GM12874 (cell line): ENCODE results near the gene ODF2.

ENCODE experiments used
- TF ChIP-seq, protein P1 (sequence below): IDR thresholded peaks from 2 replicates; pipeline ENCODE4 v1.5.1; 2011; ENCODE audit warnings: low read depth, mild to moderate bottlenecking, control low read depth, low read length, moderate library complexity; ENCODE audit not compliant: insufficient read depth

Gene ODF2

DNA sequence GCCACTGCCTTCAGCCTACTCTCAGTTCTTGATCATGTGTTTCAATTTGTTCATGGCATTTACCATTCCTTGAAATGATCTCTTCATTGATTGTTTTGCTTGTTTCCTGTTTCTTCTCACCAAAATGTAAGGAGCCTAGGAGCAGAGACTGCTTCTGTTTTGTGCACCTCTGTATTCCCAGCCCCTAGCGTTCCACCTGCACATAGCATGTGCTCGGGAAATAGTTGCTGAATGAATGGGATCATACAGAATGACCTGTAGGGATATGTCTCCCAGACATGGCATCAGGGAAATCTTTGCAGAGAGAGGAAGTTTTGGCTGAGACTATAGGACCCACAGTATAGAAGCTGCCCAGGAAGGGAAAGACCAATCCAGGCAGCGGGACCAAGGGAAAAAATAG is 41.3 kb upstream of the ODF2 start:
- TF ChIP-seq, protein P1, sequence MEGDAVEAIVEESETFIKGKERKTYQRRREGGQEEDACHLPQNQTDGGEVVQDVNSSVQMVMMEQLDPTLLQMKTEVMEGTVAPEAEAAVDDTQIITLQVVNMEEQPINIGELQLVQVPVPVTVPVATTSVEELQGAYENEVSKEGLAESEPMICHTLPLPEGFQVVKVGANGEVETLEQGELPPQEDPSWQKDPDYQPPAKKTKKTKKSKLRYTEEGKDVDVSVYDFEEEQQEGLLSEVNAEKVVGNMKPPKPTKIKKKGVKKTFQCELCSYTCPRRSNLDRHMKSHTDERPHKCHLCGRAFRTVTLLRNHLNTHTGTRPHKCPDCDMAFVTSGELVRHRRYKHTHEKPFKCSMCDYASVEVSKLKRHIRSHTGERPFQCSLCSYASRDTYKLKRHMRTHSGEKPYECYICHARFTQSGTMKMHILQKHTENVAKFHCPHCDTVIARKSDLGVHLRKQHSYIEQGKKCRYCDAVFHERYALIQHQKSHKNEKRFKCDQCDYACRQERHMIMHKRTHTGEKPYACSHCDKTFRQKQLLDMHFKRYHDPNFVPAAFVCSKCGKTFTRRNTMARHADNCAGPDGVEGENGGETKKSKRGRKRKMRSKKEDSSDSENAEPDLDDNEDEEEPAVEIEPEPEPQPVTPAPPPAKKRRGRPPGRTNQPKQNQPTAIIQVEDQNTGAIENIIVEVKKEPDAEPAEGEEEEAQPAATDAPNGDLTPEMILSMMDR, result peak; percentile 13; the same call in 1 of the 2 replicates

DNA sequence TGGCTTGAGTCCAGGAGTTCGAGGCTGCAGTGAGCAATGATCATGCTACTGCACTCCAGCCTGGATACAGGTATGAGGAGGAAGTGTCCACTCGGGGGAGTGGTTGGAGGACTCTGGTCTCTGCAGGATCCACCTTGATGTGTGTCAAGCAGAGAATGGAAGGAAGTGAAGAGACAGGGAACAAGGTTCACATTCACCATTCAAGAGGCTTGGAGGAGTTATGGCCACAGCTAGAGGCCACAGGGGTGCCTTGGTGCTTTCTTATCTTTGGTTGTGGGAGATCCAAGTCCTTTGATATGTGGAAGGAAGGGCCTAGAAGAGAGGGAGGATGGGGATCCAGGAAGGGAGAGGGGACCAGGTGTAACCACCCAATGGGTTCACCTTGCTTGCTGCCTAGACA is 40.5 kb upstream of the ODF2 start:
- TF ChIP-seq, protein P1, result no peak

DNA sequence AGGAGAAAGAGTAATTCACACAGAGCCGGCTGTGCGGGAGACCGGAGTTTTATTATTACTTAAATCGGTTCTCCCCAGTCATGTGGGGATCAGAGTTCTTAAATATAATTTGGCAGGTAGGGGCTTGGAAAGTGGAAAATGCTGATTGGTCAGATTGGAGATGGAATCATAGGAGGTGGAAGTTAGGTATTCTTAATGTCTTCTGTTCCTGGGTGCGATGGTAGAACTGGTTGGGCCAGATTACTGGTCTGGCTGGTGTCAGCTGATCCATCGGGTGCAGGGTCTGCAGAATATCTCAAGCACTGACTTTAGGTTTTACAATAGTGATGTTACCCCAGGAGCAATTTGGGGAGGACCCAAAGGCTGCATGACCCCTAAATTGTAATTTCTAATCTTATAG is 39.8 kb upstream of the ODF2 start:
- TF ChIP-seq, protein P1, result no peak

DNA sequence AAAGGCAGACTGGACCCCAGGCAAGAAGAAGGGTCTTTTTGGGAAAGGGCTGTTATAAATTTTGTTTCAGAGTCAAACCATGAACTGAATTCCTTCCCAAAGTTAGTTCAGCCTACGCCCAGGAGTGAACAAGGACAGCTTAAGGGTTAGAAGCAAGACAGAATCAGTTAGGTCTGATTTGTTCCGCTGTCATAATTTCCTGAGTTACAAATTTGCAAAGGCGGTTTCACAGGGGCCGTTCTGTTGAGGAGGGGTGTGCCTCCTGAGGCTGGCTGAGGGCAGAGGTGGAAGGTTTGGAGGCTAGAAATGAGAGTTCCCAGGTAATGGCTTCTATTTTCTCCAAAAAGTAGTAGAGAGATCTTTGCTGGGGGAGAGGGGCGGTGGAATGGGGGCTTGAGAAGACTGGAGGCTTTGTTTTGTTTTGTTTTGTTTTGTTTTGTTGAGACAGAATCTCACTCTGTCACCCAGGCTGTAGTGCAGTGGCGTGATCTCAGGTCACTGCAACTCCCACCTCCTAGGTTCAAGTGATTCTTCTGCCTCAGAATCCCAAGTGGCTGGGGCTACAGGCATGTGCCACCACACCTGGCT is 39.3 kb upstream of the ODF2 start:
- TF ChIP-seq, protein P1, result no peak

DNA sequence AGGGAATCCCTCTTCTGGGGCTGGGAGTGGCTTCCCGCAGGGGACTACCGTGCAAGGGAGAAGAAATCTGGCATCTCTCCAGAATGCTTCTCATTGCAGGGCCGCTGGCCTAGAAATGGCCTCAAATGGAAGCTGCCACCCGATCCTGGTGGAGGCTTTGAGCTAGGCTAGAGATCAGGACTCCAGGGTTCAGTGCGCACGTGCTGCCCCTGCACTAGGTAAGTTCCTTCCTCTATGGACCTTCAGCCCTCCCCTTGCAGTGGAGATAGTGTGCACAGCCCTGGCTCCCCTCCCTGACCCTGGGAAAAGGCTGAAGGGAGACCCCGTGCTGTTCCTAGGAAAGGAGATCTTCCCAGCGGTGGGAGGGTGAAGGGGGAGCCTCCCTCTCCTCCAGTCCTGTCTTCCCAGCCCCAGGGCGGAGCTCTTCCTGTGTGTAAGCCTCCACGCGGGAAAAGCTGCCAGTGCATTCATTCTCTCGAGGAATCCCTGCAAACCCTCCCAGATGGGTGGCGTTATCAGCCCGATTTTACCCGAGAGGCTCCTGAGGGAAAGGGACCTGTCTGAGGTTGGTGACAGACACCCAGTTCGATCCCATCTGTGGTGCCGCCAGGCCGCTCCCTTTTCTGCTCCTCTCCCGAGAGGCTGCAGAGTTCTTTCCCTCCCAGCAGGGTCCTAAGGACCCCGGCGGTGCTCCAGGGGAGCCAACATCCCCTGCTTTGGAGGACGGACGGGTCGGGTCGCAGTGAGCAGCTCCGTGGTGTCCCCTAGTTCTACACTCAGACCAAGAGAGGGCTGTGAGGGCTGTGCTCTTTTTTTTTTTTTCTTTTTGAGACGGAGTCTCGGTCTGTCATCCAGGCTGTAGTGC is 36.5 kb upstream of the ODF2 start:
- TF ChIP-seq, protein P1, result no peak

DNA sequence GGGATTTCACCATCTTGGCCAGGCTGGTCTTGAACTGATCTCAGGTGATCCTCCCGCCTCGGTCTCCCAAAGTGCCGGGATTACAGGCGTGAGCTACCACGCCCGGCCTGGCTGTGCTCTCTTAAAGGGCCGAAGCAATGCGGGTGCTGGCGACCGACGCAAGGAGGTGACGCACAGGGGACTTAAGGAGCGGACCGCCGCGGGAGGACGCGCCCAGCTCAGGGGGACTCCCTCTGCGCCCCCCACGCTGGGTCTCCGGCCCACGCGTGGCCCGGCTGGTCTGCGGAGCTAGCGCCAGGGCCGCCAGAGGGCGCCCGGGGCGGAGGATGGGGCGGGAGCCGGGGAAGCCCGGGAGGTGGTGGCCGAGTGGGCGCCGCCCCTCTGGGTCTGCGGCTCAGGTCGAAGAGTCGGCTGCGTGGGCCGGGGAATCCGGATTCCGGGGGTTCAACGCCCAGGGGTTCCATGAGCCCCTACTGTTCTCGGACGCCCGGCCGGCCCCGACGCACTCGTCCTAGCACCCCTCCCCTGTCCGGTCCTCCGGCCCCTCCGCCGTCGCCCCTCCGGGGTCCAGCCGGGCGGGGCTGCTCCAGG is 35.7 kb upstream of the ODF2 start:
- TF ChIP-seq, protein P1, result peak; percentile 94

DNA sequence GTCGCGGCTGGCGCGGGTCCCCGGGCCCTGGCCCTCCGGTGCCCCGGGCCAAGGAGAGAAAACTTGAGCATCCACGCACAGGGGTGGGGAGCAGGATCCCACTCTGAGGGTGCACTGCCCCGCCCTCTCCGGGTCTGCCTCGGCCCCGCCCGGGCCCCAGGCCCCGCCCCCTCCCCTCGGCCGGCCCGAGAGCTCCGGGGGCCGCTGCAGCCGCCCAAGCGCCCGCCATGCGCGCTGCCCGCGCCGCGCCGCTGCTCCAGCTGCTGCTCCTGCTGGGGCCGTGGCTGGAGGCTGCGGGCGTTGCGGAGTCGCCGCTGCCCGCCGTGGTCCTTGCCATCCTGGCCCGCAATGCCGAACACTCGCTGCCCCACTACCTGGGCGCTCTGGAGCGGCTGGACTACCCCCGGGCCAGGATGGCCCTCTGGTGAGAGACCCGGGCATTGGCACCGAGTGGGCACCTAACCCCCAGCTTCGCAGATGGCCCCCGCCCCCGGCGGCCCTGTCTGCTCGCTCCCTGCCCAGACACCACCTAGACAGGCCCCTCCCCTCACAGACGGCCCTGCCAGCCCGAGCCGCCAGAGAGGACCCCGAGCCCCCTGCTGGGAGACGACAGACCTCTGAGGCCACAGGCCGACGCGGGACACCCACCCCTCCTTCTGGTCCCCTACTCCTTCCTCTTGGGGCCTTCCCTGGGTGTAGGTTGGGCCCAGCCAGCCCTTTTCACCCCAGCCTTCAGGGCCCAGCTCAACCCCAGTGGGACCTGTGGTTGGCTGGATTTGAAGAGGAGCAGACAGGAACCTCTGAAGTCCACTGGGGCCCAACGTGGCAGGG is 34.9 kb upstream of the ODF2 start, which contains the start of gene CERCAM:
Gene CERCAM, plus strand, starts transcription at position 207 of the 831 bp plus-strand sequence. Its CDS starts 21 bp downstream, at position 228.
- TF ChIP-seq, protein P1, result no peak
